IMR-90 (cell line): Measurements from ENCODE around the gene GAL3ST3. TPM values are rescaled to one million over a fixed set of nuclear protein-coding genes. Genes with fewer than 3 reads are reported as not detected.

ENCODE experiments used
- ATAC-seq: fragments of 200-7000 bp; cut with Tn5 transposase; 2 replicates; pipeline ENCODE4 v1.9.1; 2020; ENCODE audit warnings: low read depth, mild to moderate bottlenecking, moderate library complexity
- BruUV-seq: library from RNA; stranded (reverse); fragments of 400-500 nt; replicated peaks from 2 replicates; lab custom pipeline; 2021; lab: Mats Ljungman, UMichigan
- CTCF ChIA-PET: fragments of 300-600 bp; formaldehyde crosslinking; extraction: SDS; loops from one replicate; lab custom pipeline; 2021; ENCODE audit warnings: antibody characterized with exemption; lab: Yijun Ruan, JAX
- POLR2A ChIA-PET: fragments of 300-600 bp; sonication (Branson Sonifier 250); formaldehyde crosslinking; loops from one replicate; lab custom pipeline; 2022; ENCODE audit warnings: antibody characterized with exemption; ENCODE audit not compliant: unreplicated experiment; lab: Charles Lee
- DNase-seq: peaks from one replicate; pipeline ENCODE4 v3.0.0; 2013
- H2AFZ ChIP-seq: replicated peaks from 2 replicates; pipeline ENCODE3; 2013; ENCODE audit warnings: low read length, mild to moderate bottlenecking; ENCODE audit not compliant: poor library complexity
- H2AK5ac ChIP-seq: 2 replicates; pipeline ENCODE4 v1.6.1; 2013; ENCODE audit warnings: low read depth, low read length, inconsistent platforms
- H2AK9ac ChIP-seq: replicated peaks from 2 replicates; pipeline ENCODE3; 2013; ENCODE audit warnings: mild to moderate bottlenecking, low read depth, low read length, moderate library complexity; ENCODE audit not compliant: poor library complexity
- H2BK120ac ChIP-seq: 2 replicates; pipeline ENCODE4 v1.6.1; 2013; ENCODE audit warnings: low read depth, low read length, inconsistent platforms
- H2BK15ac ChIP-seq: 3 replicates; pipeline ENCODE4 v1.6.1; 2013; ENCODE audit warnings: low read depth, low read length, inconsistent platforms
- H2BK20ac ChIP-seq: 2 replicates; pipeline ENCODE4 v1.6.1; 2013; ENCODE audit warnings: low read depth, mild to moderate bottlenecking, inconsistent platforms, low read length, moderate library complexity
- H2BK5ac ChIP-seq: 2 replicates; pipeline ENCODE4 v1.6.1; 2013; ENCODE audit warnings: mild to moderate bottlenecking, low read depth, low read length, inconsistent platforms; ENCODE audit not compliant: poor library complexity, severe bottlenecking
- H3K14ac ChIP-seq: replicated peaks from 2 replicates; pipeline ENCODE4 v1.6.1; 2013; ENCODE audit warnings: low read depth, low read length, inconsistent platforms
- H3K18ac ChIP-seq: 2 replicates; pipeline ENCODE4 v1.6.1; 2013; ENCODE audit warnings: low read depth, low read length, control low read depth
- H3K23ac ChIP-seq: 2 replicates; pipeline ENCODE4 v1.6.1; 2013; ENCODE audit warnings: low read depth, low read length, inconsistent platforms
- H3K27ac ChIP-seq: 2 replicates; pipeline ENCODE4 v1.5.1; 2013; ENCODE audit warnings: mild to moderate bottlenecking, control low read depth, low read length; ENCODE audit not compliant: insufficient read depth
- H3K27me3 ChIP-seq: 2 replicates; pipeline ENCODE4 v1.6.1; 2013; ENCODE audit warnings: low read length; ENCODE audit not compliant: control insufficient read depth, insufficient read depth
- H3K36me3 ChIP-seq: 2 replicates; pipeline ENCODE4 v1.6.1; 2013; ENCODE audit warnings: low read length, mixed read lengths; ENCODE audit not compliant: control insufficient read depth, insufficient read depth
- H3K4ac ChIP-seq: 2 replicates; pipeline ENCODE4 v1.6.1; 2013; ENCODE audit warnings: low read depth, low read length, inconsistent platforms
- H3K4me1 ChIP-seq: 2 replicates; pipeline ENCODE4 v1.6.1; 2013; ENCODE audit warnings: low read length, mixed read lengths; ENCODE audit not compliant: control insufficient read depth, insufficient read depth
- H3K4me2 ChIP-seq: 2 replicates; pipeline ENCODE4 v1.6.1; 2013; ENCODE audit warnings: low read depth, mild to moderate bottlenecking, control low read depth, low read length, moderate library complexity
- H3K4me3 ChIP-seq: 2 replicates; pipeline ENCODE4 v1.5.1; 2013; ENCODE audit warnings: low read depth, mild to moderate bottlenecking, control low read depth, low read length, moderate library complexity; ENCODE audit not compliant: insufficient read depth
- H3K56ac ChIP-seq: 2 replicates; pipeline ENCODE4 v1.6.1; 2013; ENCODE audit warnings: low read length, inconsistent platforms; ENCODE audit not compliant: insufficient read depth; ENCODE audit errors: extremely low read depth
- H3K79me1 ChIP-seq, 2 experiments: 2 replicates each; pipeline ENCODE4 v1.6.1; 2013; ENCODE audit warnings: low read length in 2 of 2, inconsistent platforms in 1 of 2, low read depth in 1 of 2
- H3K9ac ChIP-seq: 2 replicates; pipeline ENCODE4 v1.6.1; 2013; ENCODE audit warnings: low read depth, low read length, control low read depth
- H3K9me1 ChIP-seq: 2 replicates; pipeline ENCODE4 v1.6.1; 2013; ENCODE audit warnings: low read length, inconsistent platforms; ENCODE audit not compliant: insufficient read depth
- H3K9me3 ChIP-seq: 2 replicates; pipeline ENCODE4 v1.6.1; 2013; ENCODE audit warnings: low read length; ENCODE audit not compliant: control insufficient read depth, insufficient read depth
- H4K20me1 ChIP-seq: 2 replicates; pipeline ENCODE4 v1.6.1; 2013; ENCODE audit warnings: low read length, inconsistent platforms; ENCODE audit not compliant: insufficient read depth
- H4K5ac ChIP-seq: 2 replicates; pipeline ENCODE4 v1.6.1; 2013; ENCODE audit warnings: mild to moderate bottlenecking, low read depth, low read length, control low read depth
- H4K8ac ChIP-seq, 2 experiments: 2 replicates each; pipeline ENCODE4 v1.6.1; 2013; ENCODE audit warnings: low read depth in 2 of 2, low read length in 2 of 2, control low read depth in 1 of 2, inconsistent platforms in 1 of 2
- H4K91ac ChIP-seq: 2 replicates; pipeline ENCODE4 v1.6.1; 2013; ENCODE audit warnings: low read depth, low read length, inconsistent platforms; ENCODE audit not compliant: insufficient read depth
- BHLHE40 ChIP-seq: fragments of 150-350 bp; IDR thresholded peaks from 2 replicates; pipeline ENCODE4 v1.6.1; 2016; ENCODE audit warnings: mild to moderate bottlenecking, low read depth, low read length
- CEBPB ChIP-seq: IDR thresholded peaks from 2 replicates; pipeline ENCODE4 v1.6.1; 2012; ENCODE audit warnings: low read depth, low read length, improper control_type of control experiment
- CHD1 ChIP-seq: IDR thresholded peaks from 2 replicates; pipeline ENCODE4 v1.6.1; 2012; ENCODE audit warnings: low read depth, low read length, improper control_type of control experiment
- CTCF ChIP-seq: conservative IDR thresholded peaks from 2 replicates; pipeline ENCODE4 v1.5.1; 2012; ENCODE audit warnings: mild to moderate bottlenecking, low read depth, low read length, improper control_type of control experiment
- ELK1 ChIP-seq: fragments of 150-350 bp; IDR thresholded peaks from 2 replicates; pipeline ENCODE4 v1.6.1; 2016; ENCODE audit warnings: low read depth, mild to moderate bottlenecking, low read length, moderate library complexity, borderline replicate concordance
- NFE2L2 ChIP-seq: fragments of 150-350 bp; IDR thresholded peaks from 2 replicates; pipeline ENCODE4 v1.6.1; 2016; ENCODE audit warnings: low read depth, mild to moderate bottlenecking, low read length
- SMC3 ChIP-seq: fragments of 150-350 bp; IDR thresholded peaks from 2 replicates; pipeline ENCODE4 v1.6.1; 2016; ENCODE audit warnings: low read depth, mild to moderate bottlenecking, antibody characterized with exemption, low read length, moderate library complexity
- USF2 ChIP-seq: fragments of 150-350 bp; IDR thresholded peaks from 2 replicates; pipeline ENCODE4 v1.6.1; 2017; ENCODE audit warnings: mild to moderate bottlenecking, antibody characterized with exemption, low read length, low read depth
- WGBS, 2 experiments: methylation state at CpG; one replicate each; pipeline versions ENCODE4 v1.1.5 to v1.1.7; 2013; ENCODE audit warnings: missing lambda C conversion rate in 2 of 2; ENCODE audit not compliant: insufficient read length in 1 of 2; ENCODE audit errors: extremely low coverage in 2 of 2; 5-methylcytosine and 5-hydroxymethylcytosine counted together
- dilution Hi-C: fragments of 300-500 bp; cut with HindIII; formaldehyde crosslinking; loops from one replicate; pipeline ENCODE4 v1.14.3; 2018; ENCODE audit warnings: low sequenced_read_pairs; ENCODE audit not compliant: unreplicated experiment
- in situ Hi-C: fragments of 300-500 bp; cut with MboI; formaldehyde crosslinking; loops from 3 replicates; pipeline ENCODE4 v1.14.3; 2019; ENCODE audit warnings: low sequenced_read_pairs, inconsistent platforms, mixed read lengths
- intact Hi-C: fragments of 100-400 bp; cut with micrococcal nuclease; formaldehyde crosslinking; loops from 2 replicates; pipeline ENCODE4 v1.10.0; 2022
- polyA plus RNA-seq, 3 experiments: library from polyadenylated mRNA; depleted of rRNA; stranded (reverse); fragments of >200 nt; gene quantifications; 2 replicates each; pipeline ENCODE4 v1.2.3, GENCODE V29; 2012; ENCODE audit warnings: low replicate concordance in 1 of 3
- total RNA-seq: library from RNA; depleted of rRNA; stranded (reverse); fragments of >200 nt; gene quantifications from 2 replicates; pipeline ENCODE4 v1.2.3, GENCODE V29; 2012

GAL3ST3 gene
- total and polyA plus RNA-seq, 2 of the 4 experiments (the other 2 are of a cell fraction): 0.19 TPM; not detected in 1

- H2AFZ ChIP-seq: peak overlapping the region; percentile 86
- no peaks in the 10 kb centered on the region for H3K36me3 ChIP-seq
- peak overlapping the region; percentile 75 for H3K4ac ChIP-seq
- peaks cover 13% of the 10 kb centered on the region for H3K27me3 ChIP-seq
- H3K79me1 ChIP-seq: no peaks in the 10 kb centered on the region
- WGBS, 2 experiments: 36% methylated on average over 4 of the region's 7 CpGs; no CpG with 5 or more reads in 1 of the 2 experiments
- ChIA-PET CTCF (interaction anchor here (0.5 kb wide), 1 partner anchor 304 kb away, joined by 3 read pairs; no protein-coding TSS in a partner anchor), POLR2A (no interaction called here)
- dilution Hi-C loops (no loop called here), in situ Hi-C loops (no loop called here), intact Hi-C loops (no loop called here)
- H4K91ac ChIP-seq: peak overlapping the region; percentile 83
- peak; percentile 63 for ATAC-seq
- H2BK5ac ChIP-seq: peak overlapping the region; percentile 48
- H2BK20ac ChIP-seq: peak overlapping the region; percentile 88
- peak overlapping the region; percentile 80 for H3K14ac ChIP-seq
- no peaks in the 10 kb centered on the region for H3K9me3 ChIP-seq
- H3K4me2 ChIP-seq: no peak overlapping the region
- DNase-seq: no peak
- no TSS peak for BruUV-seq
- no peak overlapping the region; the same call in 1 of the 2 replicates for H3K23ac ChIP-seq
- H2AK9ac ChIP-seq: peak overlapping the region; percentile 93
- H4K5ac ChIP-seq: peak overlapping the region; percentile 23; the same call in 1 of the 2 replicates
- H2AK5ac ChIP-seq: peak overlapping the region; percentile 82
- peaks cover 27% of the 10 kb centered on the region for H3K9me1 ChIP-seq
- no peak for TF ChIP-seq SMC3
- no peak for TF ChIP-seq NFE2L2
- TF ChIP-seq USF2: no peak
- no peak for TF ChIP-seq BHLHE40
- no peak for TF ChIP-seq CTCF
- no peak for TF ChIP-seq CHD1
- TF ChIP-seq CEBPB: no peak
- no peak for TF ChIP-seq ELK1
- H3K18ac ChIP-seq: no peak overlapping the region
- no peak overlapping the region for H3K4me3 ChIP-seq
- H4K8ac ChIP-seq: peak overlapping the region; percentile 81 to 88
- no peak overlapping the region; the same call in 1 of the 2 replicates for H3K56ac ChIP-seq
- H3K9ac ChIP-seq: no peak overlapping the region
- H3K4me1 ChIP-seq: peaks cover 9% of the 10 kb centered on the region
- peak overlapping the region; percentile 85 for H2BK120ac ChIP-seq
- peak overlapping the region; percentile 85; the same call in 1 of the 3 replicates for H2BK15ac ChIP-seq
- peak overlapping the region; percentile 2; the same call in 1 of the 2 replicates for H3K27ac ChIP-seq
- no peaks in the 10 kb centered on the region; the same call in 1 of the 2 replicates for H4K20me1 ChIP-seq
These were observed 33.5 kb downstream of the GAL3ST3 start for GRCh38 chr11:66015454-66015881.
